Activated CD4-positive, CD25-positive, alpha-beta regulatory T cell treated with anti-CD3 and anti-CD28 coated beads, Interleukin-2, amount 50 U/mL, for 16 hours (primary cell): ENCODE measurements around the gene NIPA2.

Source experiments
- DNase-seq: peaks from one replicate; pipeline ENCODE4 v3.0.0-alpha.2; 2020; ENCODE audit warnings: low read depth, low spot score

NIPA2 gene

GRCh38 chr15:22839046-22839695, 705 bp downstream of the NIPA2 start:
- DNase-seq = no peak

- no peak for DNase-seq
These were observed 6.2 kb downstream of the NIPA2 start for GRCh38 chr15:22844421-22845288.

GRCh38 chr15:22845289-22845900, 6.9 kb downstream of the NIPA2 start:
- no peak for DNase-seq

GRCh38 chr15:22846073-22846472, 7.6 kb downstream of the NIPA2 start:
- no peak for DNase-seq

- no peak for DNase-seq
These were observed 11.6 kb downstream of the NIPA2 start for GRCh38 chr15:22850055-22850454.

- no peak for DNase-seq
These were observed 13.0 kb downstream of the NIPA2 start for GRCh38 chr15:22851513-22851912.

GRCh38 chr15:22855791-22856190, 17.3 kb downstream of the NIPA2 start:
- no peak for DNase-seq

- DNase-seq = no peak
These were observed 18.2 kb downstream of the NIPA2 start for GRCh38 chr15:22856659-22857058.

- DNase-seq = no peak
These were observed 22.7 kb downstream of the NIPA2 start for GRCh38 chr15:22861161-22861560.

GRCh38 chr15:22863356-22863755, 24.9 kb downstream of the NIPA2 start:
- DNase-seq = no peak

- DNase-seq = no peak
These were observed 27.6 kb downstream of the NIPA2 start for GRCh38 chr15:22866079-22866478.

GRCh38 chr15:22867886-22868285, 29.4 kb downstream of the NIPA2 start:
- DNase-seq = no peak

GRCh38 chr15:22868495-22868894, 30.0 kb downstream of the NIPA2 start:
- no peak for DNase-seq

GRCh38 chr15:22868928-22869327, 30.5 kb downstream of the NIPA2 start:
- DNase-seq = no peak

GRCh38 chr15:22869856-22870255, 31.4 kb downstream of the NIPA2 start:
- DNase-seq = no peak

GRCh38 chr15:22870865-22871264, 32.4 kb downstream of the NIPA2 start:
- DNase-seq = no peak

GRCh38 chr15:22871481-22872086, 33.1 kb downstream of the NIPA2 start:
- no peak for DNase-seq

GRCh38 chr15:22872936-22873701, 34.7 kb downstream of the NIPA2 start:
- no peak for DNase-seq

- no peak for DNase-seq
These were observed 35.4 kb downstream of the NIPA2 start for GRCh38 chr15:22873841-22874240.

- no peak for DNase-seq
These were observed 35.8 kb downstream of the NIPA2 start for GRCh38 chr15:22874256-22874655.

GRCh38 chr15:22874966-22875365, 36.5 kb downstream of the NIPA2 start:
- no peak for DNase-seq
